Kidney (tissue), 14 donors: Measurements from ENCODE around the gene PCARE. TPM values are rescaled to one million over a fixed set of nuclear protein-coding genes. Genes with fewer than 3 reads are reported as not detected.
A peak's percentile ranks its signal among the peaks of the same experiment; 100 is the strongest.

Source experiments
- DNase-seq, 5 donors: peaks; one replicate each; pipeline ENCODE4 v3.0.0-alpha.2; 2013 to 2020
- FAIRE-seq: peaks from 2 replicates; lab custom pipeline; 2012; peaks lifted over from hg19 to GRCh38; lab: Jason Lieb, UNC
- H3K27ac ChIP-seq, 2 donors: one replicate each; pipeline ENCODE4 v1.7.0; 2013; ENCODE audit warnings: low read depth in 2 of 2, low read length in 2 of 2, inconsistent platforms in 1 of 2
- H3K27me3 ChIP-seq: one replicate; pipeline ENCODE4 v1.7.1; 2013; ENCODE audit warnings: low read length, inconsistent platforms; ENCODE audit not compliant: control insufficient read depth, insufficient read depth
- H3K36me3 ChIP-seq, 3 donors: one replicate each; pipeline versions ENCODE4 v1.7.0 to v1.7.1; 2013; ENCODE audit warnings: low read length in 3 of 3, control low read depth in 1 of 3, inconsistent platforms in 1 of 3; ENCODE audit not compliant: insufficient read depth in 3 of 3, control insufficient read depth in 2 of 3
- H3K4me1 ChIP-seq, 3 donors: one replicate each; pipeline versions ENCODE4 v1.7.0 to v1.7.1; 2013; ENCODE audit warnings: low read length in 3 of 3, inconsistent platforms in 1 of 3, low read depth in 1 of 3; ENCODE audit not compliant: control insufficient read depth in 2 of 3, insufficient read depth in 2 of 3
- H3K4me3 ChIP-seq, 3 donors: one replicate each; pipeline versions ENCODE4 v1.7.0 to v1.8.1; 2013; ENCODE audit warnings: low read length in 3 of 3, control low read depth in 1 of 3, inconsistent platforms in 1 of 3
- H3K9ac ChIP-seq, 3 donors: one replicate each; pipeline versions ENCODE4 v1.7.0 to v1.7.1; 2013; ENCODE audit warnings: low read length in 3 of 3, control low read depth in 1 of 3, inconsistent platforms in 1 of 3
- H3K9me3 ChIP-seq, 3 donors: one replicate each; pipeline versions ENCODE4 v1.7.0 to v1.7.1; 2013; ENCODE audit warnings: low read length in 3 of 3, control low read depth in 1 of 3, inconsistent platforms in 1 of 3; ENCODE audit not compliant: control insufficient read depth in 2 of 3, insufficient read depth in 1 of 3
- CTCF ChIP-seq: IDR thresholded peaks from 3 replicates; pipeline ENCODE4 v1.5.1; 2012; ENCODE audit warnings: mild to moderate bottlenecking, moderate library complexity, borderline replicate concordance; ENCODE audit not compliant: insufficient read depth; ENCODE audit errors: extremely low read depth
- intact Hi-C: fragments of 100-400 bp; cut with DNase I; formaldehyde crosslinking; loops from one replicate; pipeline ENCODE4 v1.11.1; 2022
- polyA plus RNA-seq: library from polyadenylated mRNA; stranded (reverse); fragments of 350-450 nt; fragmentation: Illumina TruSeq; extraction: RNeasy Lipid Tissue Mini Kit (QIAGEN cat#74804); gene quantifications from one replicate; pipeline ENCODE4 v1.2.3, GENCODE V29; 2014; ENCODE audit warnings: low read depth, low replicate concordance; ENCODE audit not compliant: insufficient read depth
- total RNA-seq: library from RNA; stranded (reverse); fragmentation: NEBNext Ultra II Directional; extraction: Animal tissue kit (Norgen Biotek cat#: 25700); gene quantifications from one replicate; pipeline ENCODE4 v1.2.1, GENCODE V29; 2021
- donor health status: control.
- donor health status: control.
- donor health status: control.
- donor health status: control.
- donor health status: control.
- donor health status: DM: yes; HTN: yes; CAD: no.
- donor health status: Normal renal cell carcinoma (clear cell type).

Gene PCARE
- total and polyA plus RNA-seq, 2 donors from 2014 or later = 1.3 TPM; not detected in 1

- H3K36me3 ChIP-seq = no peaks in the 10 kb centered on the region
- DNase-seq (peak in 1 of 5 donors; percentile 22), FAIRE-seq (no peak)
- H3K4me1 ChIP-seq = peaks cover 0 to 6% (median 2%) of the 10 kb centered on the region in 3 donors
- H3K27me3 ChIP-seq = no peaks in the 10 kb centered on the region
- H3K9me3 ChIP-seq = no peaks in the 10 kb centered on the region
- intact Hi-C loops = no loop called here
- no peak overlapping the region for H3K9ac ChIP-seq
- no peak for TF ChIP-seq CTCF
- H3K27ac ChIP-seq = no peak overlapping the region
- H3K4me3 ChIP-seq = no peak overlapping the region
Observed at GRCh38 chr2:29068513-29068912, 5.8 kb downstream of the PCARE start.

GRCh38 chr2:29066997-29067605 lies 7.2 kb downstream of the PCARE start:
- no peak overlapping the region for H3K9ac ChIP-seq
- H3K27ac ChIP-seq = no peak overlapping the region
- intact Hi-C loops = no loop called here
- no peak for TF ChIP-seq CTCF
- no peaks in the 10 kb centered on the region for H3K9me3 ChIP-seq
- no peak overlapping the region for H3K4me3 ChIP-seq
- no peaks in the 10 kb centered on the region for H3K36me3 ChIP-seq
- peaks cover 0 to 6% (median 2%) of the 10 kb centered on the region in 3 donors for H3K4me1 ChIP-seq
- no peaks in the 10 kb centered on the region for H3K27me3 ChIP-seq
- peak in 1 of 5 donors; percentile 18 for DNase-seq
- FAIRE-seq = no peak

GRCh38 chr2:29066271-29066860 lies 8.0 kb downstream of the PCARE start:
- Histone ChIP-seq H3K27ac (no peak overlapping the region), H3K27me3 (no peaks in the 10 kb centered on the region), H3K9ac (no peak overlapping the region), H3K4me3 (no peak overlapping the region), H3K9me3 (no peaks in the 10 kb centered on the region), H3K36me3 (no peaks in the 10 kb centered on the region), H3K4me1 (peaks cover 0 to 6% (median 2%) of the 10 kb centered on the region in 3 donors)
- no peak for TF ChIP-seq CTCF
- DNase-seq (peak in 1 of 5 donors; percentile 21), FAIRE-seq (no peak)
- intact Hi-C loops = no loop called here
